ENCODE data around the gene RS1. TPM values are rescaled to one million over a fixed set of nuclear protein-coding genes. Genes with fewer than 3 reads are reported as not detected.

The RS1 gene
- total RNA-seq, 4 donors from 2014 or later: not detected

DNA sequence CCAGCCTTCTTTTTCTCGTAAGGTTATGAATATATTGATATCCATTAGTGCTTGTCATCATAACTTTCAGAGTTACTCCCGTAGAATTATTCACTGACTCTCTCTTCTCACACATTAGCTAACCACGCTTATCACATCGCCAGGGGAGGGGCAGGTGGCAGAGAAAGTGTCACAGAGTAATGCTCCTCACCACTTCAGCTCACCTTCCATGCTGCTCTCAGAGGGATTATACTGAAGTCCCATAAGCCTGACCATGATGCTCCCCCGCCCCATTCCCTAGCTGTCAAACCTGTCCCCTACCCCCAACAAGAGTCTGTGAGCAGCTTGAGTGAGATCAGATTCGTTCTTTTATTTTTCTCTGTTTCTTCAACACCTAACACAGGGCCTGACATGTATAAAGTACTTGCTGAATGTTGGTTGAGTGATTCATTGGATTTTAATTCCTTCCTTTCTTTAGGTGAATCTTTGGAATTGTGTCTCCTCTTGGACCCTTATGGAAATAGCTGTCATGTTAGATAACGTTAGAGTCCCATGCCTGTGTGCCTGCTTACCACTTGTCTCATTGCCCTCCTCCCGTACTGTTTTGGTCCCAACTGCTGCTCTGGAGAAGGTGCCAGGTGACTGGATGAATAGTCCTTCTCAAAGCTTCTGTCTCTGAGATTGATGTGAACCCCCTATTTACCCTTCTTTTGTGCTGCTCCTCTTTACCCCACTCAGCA is 55.1 kb downstream of the RS1 start:
- no peak overlapping the region for H3K4me3 ChIP-seq
- H3K4me1 ChIP-seq: no peaks in the 10 kb centered on the region
- no peak overlapping the region for H3K27ac ChIP-seq
- no peaks in the 10 kb centered on the region for H3K27me3 ChIP-seq
- TF ChIP-seq, protein P1, sequence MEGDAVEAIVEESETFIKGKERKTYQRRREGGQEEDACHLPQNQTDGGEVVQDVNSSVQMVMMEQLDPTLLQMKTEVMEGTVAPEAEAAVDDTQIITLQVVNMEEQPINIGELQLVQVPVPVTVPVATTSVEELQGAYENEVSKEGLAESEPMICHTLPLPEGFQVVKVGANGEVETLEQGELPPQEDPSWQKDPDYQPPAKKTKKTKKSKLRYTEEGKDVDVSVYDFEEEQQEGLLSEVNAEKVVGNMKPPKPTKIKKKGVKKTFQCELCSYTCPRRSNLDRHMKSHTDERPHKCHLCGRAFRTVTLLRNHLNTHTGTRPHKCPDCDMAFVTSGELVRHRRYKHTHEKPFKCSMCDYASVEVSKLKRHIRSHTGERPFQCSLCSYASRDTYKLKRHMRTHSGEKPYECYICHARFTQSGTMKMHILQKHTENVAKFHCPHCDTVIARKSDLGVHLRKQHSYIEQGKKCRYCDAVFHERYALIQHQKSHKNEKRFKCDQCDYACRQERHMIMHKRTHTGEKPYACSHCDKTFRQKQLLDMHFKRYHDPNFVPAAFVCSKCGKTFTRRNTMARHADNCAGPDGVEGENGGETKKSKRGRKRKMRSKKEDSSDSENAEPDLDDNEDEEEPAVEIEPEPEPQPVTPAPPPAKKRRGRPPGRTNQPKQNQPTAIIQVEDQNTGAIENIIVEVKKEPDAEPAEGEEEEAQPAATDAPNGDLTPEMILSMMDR (IDR thresholded peaks at IDR 0.05): no peak
- TF ChIP-seq POLR2A (IDR thresholded peaks at IDR 0.05): no peak
- no peaks in the 10 kb centered on the region for H3K36me3 ChIP-seq
- no peaks in the 10 kb centered on the region for H3K9me3 ChIP-seq
- no peak for DNase-seq

DNA sequence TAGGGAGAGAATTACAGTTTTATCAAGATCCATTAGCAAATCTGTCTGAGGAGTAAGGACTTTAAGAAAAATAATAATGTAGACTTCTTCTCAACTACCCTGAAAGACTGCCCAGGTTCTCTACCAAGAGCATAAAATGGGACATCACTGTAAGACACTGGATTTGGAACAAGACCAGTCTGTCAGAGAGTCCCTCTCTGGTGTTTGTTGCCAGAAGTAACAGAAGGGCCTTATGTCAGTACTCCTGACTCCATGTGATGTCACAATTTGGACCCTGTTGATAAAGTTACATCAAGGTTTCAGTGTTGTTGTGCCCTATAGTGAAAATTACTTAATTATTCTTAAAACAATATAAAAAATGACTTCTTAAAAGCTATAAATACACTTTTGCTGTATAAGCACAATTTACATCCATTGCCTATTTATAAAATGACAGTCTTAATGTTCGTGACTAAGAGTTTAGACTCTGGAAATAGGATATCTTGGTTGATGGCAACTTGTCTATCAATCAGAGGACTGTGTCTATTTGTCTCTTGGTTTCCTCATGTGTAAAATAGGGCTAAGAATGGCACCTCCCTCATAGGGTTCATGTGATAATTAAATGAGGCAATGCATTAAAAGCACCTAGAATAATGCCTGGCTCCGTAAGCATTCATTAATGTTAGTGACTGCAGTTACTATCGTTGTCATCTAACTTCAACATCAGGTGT is 57.8 kb downstream of the RS1 start:
- no peaks in the 10 kb centered on the region for H3K9me3 ChIP-seq
- no peaks in the 10 kb centered on the region for H3K27me3 ChIP-seq
- no peak overlapping the region for H3K27ac ChIP-seq
- no peaks in the 10 kb centered on the region for H3K36me3 ChIP-seq
- TF ChIP-seq, protein P1 (IDR thresholded peaks at IDR 0.05): no peak
- TF ChIP-seq POLR2A (IDR thresholded peaks at IDR 0.05): no peak
- H3K4me1 ChIP-seq: no peaks in the 10 kb centered on the region
- no peak overlapping the region for H3K4me3 ChIP-seq
- DNase-seq: no peak

DNA sequence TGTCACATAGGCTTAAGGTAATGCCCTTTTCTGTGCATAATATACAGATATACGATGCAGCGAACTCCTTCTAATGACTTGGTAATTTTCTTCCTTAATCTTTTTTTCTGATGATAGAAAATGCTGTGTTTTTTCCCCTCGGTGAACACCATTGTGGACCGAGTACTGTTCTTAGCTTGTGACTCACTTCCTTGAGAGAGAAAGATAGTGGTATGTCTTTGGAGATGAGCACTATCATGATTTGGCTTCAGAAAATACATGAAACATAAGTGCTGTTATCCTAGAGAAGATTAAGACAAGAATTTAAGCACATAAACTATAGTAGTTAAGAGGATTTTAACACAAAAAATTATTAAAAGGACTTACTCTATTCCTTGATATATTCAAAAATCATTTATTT is 63.9 kb downstream of the RS1 start:
- Histone ChIP-seq H3K36me3 (no peaks in the 10 kb centered on the region), H3K4me1 (no peaks in the 10 kb centered on the region), H3K4me3 (no peak overlapping the region), H3K27me3 (no peaks in the 10 kb centered on the region), H3K27ac (no peak overlapping the region), H3K9me3 (no peaks in the 10 kb centered on the region)
- TF ChIP-seq POLR2A (IDR thresholded peaks at IDR 0.05): no peak
- TF ChIP-seq, protein P1 (IDR thresholded peaks at IDR 0.05): no peak
- no peak for DNase-seq

DNA sequence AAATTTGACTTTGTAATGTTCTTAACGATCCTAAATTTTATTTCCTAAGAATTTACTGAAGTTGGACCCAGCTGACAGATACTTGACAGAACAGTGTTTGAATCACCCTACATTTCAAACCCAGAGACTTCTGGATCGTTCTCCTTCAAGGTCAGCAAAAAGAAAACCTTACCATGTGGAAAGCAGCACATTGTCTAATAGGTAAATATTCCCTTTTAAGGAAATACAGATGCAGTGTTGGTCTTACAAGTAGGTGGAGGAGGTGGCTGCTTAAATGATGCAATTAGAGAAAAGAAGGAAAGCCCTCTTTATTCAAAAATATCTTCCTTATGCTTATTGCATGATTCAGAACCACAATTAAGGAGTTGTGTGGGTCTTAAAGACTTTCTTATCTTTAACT is 73.5 kb downstream of the RS1 start:
- H3K9me3 ChIP-seq: no peaks in the 10 kb centered on the region
- DNase-seq: no peak
- H3K36me3 ChIP-seq: no peaks in the 10 kb centered on the region

DNA sequence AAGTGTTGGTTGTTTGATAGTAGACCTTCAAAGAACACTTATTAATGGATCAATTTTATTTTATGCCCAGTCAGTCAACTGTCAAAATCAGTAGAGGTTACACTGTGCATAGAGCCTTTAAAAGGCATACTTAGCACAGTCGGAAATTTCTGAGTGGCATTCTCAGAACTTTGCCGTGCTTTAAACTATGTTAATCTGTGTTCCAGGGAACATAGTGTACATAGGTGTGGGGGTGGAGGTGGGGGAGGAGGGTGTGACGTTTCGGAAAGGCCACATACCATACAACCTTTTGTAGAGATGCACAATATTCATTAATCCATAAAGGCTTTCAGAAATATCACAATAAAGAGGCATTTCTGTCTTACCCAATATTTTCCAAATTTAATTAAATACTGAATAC is 75.8 kb downstream of the RS1 start:
- Histone ChIP-seq H3K36me3 (no peaks in the 10 kb centered on the region), H3K27me3 (no peaks in the 10 kb centered on the region), H3K4me3 (no peak overlapping the region), H3K9me3 (no peaks in the 10 kb centered on the region), H3K4me1 (no peaks in the 10 kb centered on the region), H3K27ac (no peak overlapping the region)
- TF ChIP-seq POLR2A (IDR thresholded peaks at IDR 0.05): no peak
- TF ChIP-seq, protein P1 (IDR thresholded peaks at IDR 0.05): no peak
- DNase-seq: no peak

More for the DNA sequence above, 73.5 kb downstream of the RS1 start:
- Histone ChIP-seq H3K4me1 (no peaks in the 10 kb centered on the region), H3K27me3 (no peaks in the 10 kb centered on the region), H3K4me3 (no peak overlapping the region), H3K27ac (no peak overlapping the region)
- TF ChIP-seq POLR2A (IDR thresholded peaks at IDR 0.05): no peak
- TF ChIP-seq, protein P1 (IDR thresholded peaks at IDR 0.05): no peak
